ENCODE results near the gene YDJC.
"Not testable (repeated sequence)": the region's sequence is repeated elsewhere in the genome, so short reads cannot be mapped to it uniquely, and the experiment has no call there.

YDJC gene

GRCh38 chr22:21629255-21630149 lies at the start of gene YDJC:
TSS of gene YDJC (minus strand) at chr22:21630022. CDS start at chr22:21630014, 8 bp downstream.
- DNase-seq (ENCODE audit: low read depth) = peak; percentile 89

- no peak for DNase-seq (ENCODE audit: low read depth)
These were observed 49.6 kb upstream of the YDJC start for GRCh38 chr22:21679383-21679782.

GRCh38 chr22:21678842-21679241 lies 49.0 kb upstream of the YDJC start:
- DNase-seq (ENCODE audit: low read depth) = not testable (repeated sequence)

GRCh38 chr22:21677606-21678443 lies 48.0 kb upstream of the YDJC start:
- DNase-seq (ENCODE audit: low read depth) = no peak

- DNase-seq (ENCODE audit: low read depth) = no peak
These were observed 44.9 kb upstream of the YDJC start for GRCh38 chr22:21674638-21675245.

- DNase-seq (ENCODE audit: low read depth) = no peak
These were observed 43.9 kb upstream of the YDJC start for GRCh38 chr22:21673534-21674321.

- DNase-seq (ENCODE audit: low read depth) = no peak
These were observed 42.3 kb upstream of the YDJC start for GRCh38 chr22:21672107-21672629.

- DNase-seq (ENCODE audit: low read depth) = no peak
These were observed 39.2 kb upstream of the YDJC start for GRCh38 chr22:21669026-21669425.

GRCh38 chr22:21666786-21667185 lies 37.0 kb upstream of the YDJC start:
- DNase-seq (ENCODE audit: low read depth) = no peak

- DNase-seq (ENCODE audit: low read depth) = no peak
These were observed 35.4 kb upstream of the YDJC start for GRCh38 chr22:21665047-21665851.

GRCh38 chr22:21663738-21664137 lies 33.9 kb upstream of the YDJC start:
- no peak for DNase-seq (ENCODE audit: low read depth)

GRCh38 chr22:21661991-21662390 lies 32.2 kb upstream of the YDJC start:
- no peak for DNase-seq (ENCODE audit: low read depth)

GRCh38 chr22:21660904-21661303 lies 31.1 kb upstream of the YDJC start:
- DNase-seq (ENCODE audit: low read depth) = no peak

GRCh38 chr22:21659864-21660525 lies 30.2 kb upstream of the YDJC start:
- DNase-seq (ENCODE audit: low read depth) = no peak

- DNase-seq (ENCODE audit: low read depth) = peak; percentile 66
These were observed 27.7 kb upstream of the YDJC start for GRCh38 chr22:21657360-21658032.

GRCh38 chr22:21657020-21657359 lies 27.2 kb upstream of the YDJC start:
- no peak for DNase-seq (ENCODE audit: low read depth)

- no peak for DNase-seq (ENCODE audit: low read depth)
These were observed 23.0 kb upstream of the YDJC start for GRCh38 chr22:21652547-21653545.

- DNase-seq (ENCODE audit: low read depth) = peak; percentile 72
These were observed 22.3 kb upstream of the YDJC start for GRCh38 chr22:21652010-21652546.
